MM.1S (cell line): Measurements from ENCODE around the gene PPL.

Experiments
- DNase-seq: peaks from one replicate; pipeline ENCODE4 v3.0.0-alpha.2; 2015
- H2AFZ ChIP-seq: fragments of 300-600 bp; sonication (generic); 2 replicates; pipeline ENCODE4 v1.6.0; 2016; ENCODE audit warnings: antibody characterized with exemption, low read length
- H3F3A ChIP-seq: fragments of 300-600 bp; sonication (generic); 2 replicates; pipeline ENCODE4 v1.6.1; 2016; ENCODE audit warnings: mild to moderate bottlenecking, antibody characterized with exemption, low read length, moderate library complexity, mixed read lengths; ENCODE audit not compliant: insufficient read depth
- H3K27ac ChIP-seq: fragments of 300-600 bp; sonication (generic); 2 replicates; pipeline ENCODE4 v1.5.1; 2016; ENCODE audit warnings: mild to moderate bottlenecking, low read length
- H3K27me3 ChIP-seq: fragments of 300-600 bp; sonication (generic); replicated peaks from 2 replicates; pipeline ENCODE4 v1.6.0; 2016; ENCODE audit warnings: low read length; ENCODE audit not compliant: insufficient read depth
- H3K36me3 ChIP-seq: fragments of 300-600 bp; sonication (generic); replicated peaks from 2 replicates; pipeline ENCODE4 v1.6.1; 2016; ENCODE audit warnings: mild to moderate bottlenecking, low read length, mixed read lengths; ENCODE audit not compliant: insufficient read depth
- H3K4me1 ChIP-seq: fragments of 300-600 bp; sonication (generic); 2 replicates; pipeline ENCODE4 v1.6.1; 2016; ENCODE audit warnings: low read length, mixed read lengths
- H3K4me2 ChIP-seq: fragments of 300-600 bp; sonication (generic); 2 replicates; pipeline ENCODE4 v1.6.0; 2016; ENCODE audit warnings: low read depth, low read length
- H3K4me3 ChIP-seq: fragments of 300-600 bp; sonication (generic); 2 replicates; pipeline ENCODE4 v1.5.1; 2016; ENCODE audit warnings: low read length, mixed read lengths
- H3K79me2 ChIP-seq: fragments of 300-600 bp; sonication (generic); 2 replicates; pipeline ENCODE4 v1.6.1; 2016; ENCODE audit warnings: mixed run types, low read length, mixed read lengths
- H3K9ac ChIP-seq: fragments of 300-600 bp; sonication (generic); 2 replicates; pipeline ENCODE4 v1.6.1; 2016; ENCODE audit warnings: low read length, mixed read lengths
- H3K9me2 ChIP-seq: fragments of 300-600 bp; sonication (generic); replicated peaks from 2 replicates; pipeline ENCODE4 v1.6.1; 2016; ENCODE audit warnings: mild to moderate bottlenecking, low read length, mixed read lengths; ENCODE audit not compliant: insufficient read depth
- H3K9me3 ChIP-seq: fragments of 300-600 bp; sonication (generic); replicated peaks from 2 replicates; pipeline ENCODE4 v1.6.1; 2016; ENCODE audit warnings: mild to moderate bottlenecking, low read length, mixed read lengths; ENCODE audit not compliant: insufficient read depth
- H4K20me1 ChIP-seq: fragments of 300-600 bp; sonication (generic); 2 replicates; pipeline ENCODE4 v1.6.1; 2016; ENCODE audit warnings: mild to moderate bottlenecking, low read length, moderate library complexity, mixed read lengths; ENCODE audit not compliant: insufficient read depth
- CTCF ChIP-seq: fragments of 300-600 bp; sonication (generic); IDR thresholded peaks from 2 replicates; pipeline ENCODE4 v1.5.1; 2016; ENCODE audit warnings: antibody characterized with exemption, low read length, mixed read lengths
- EZH2 ChIP-seq: fragments of 300-600 bp; sonication (generic); optimal IDR thresholded peaks from 2 replicates; pipeline ENCODE3; 2017; ENCODE audit warnings: low read depth, mild to moderate bottlenecking, antibody characterized with exemption, low read length, mixed read lengths
- EZH2phosphoT487 ChIP-seq: fragments of 300-600 bp; sonication (generic); IDR thresholded peaks from 2 replicates; pipeline ENCODE4 v1.6.1; 2018; ENCODE audit warnings: antibody characterized with exemption, low read length

PPL gene

GRCh38 chr16:4928227-4928626 is 8.7 kb downstream of the PPL start:
- no peak overlapping the region for H3K4me3 ChIP-seq
- TF ChIP-seq EZH2 = no peak
- no peak for TF ChIP-seq CTCF
- no peak for TF ChIP-seq EZH2phosphoT487
- H3K79me2 ChIP-seq = no peaks in the 10 kb centered on the region
- H3F3A ChIP-seq = no peaks in the 10 kb centered on the region
- H3K9me2 ChIP-seq = no peaks in the 10 kb centered on the region
- no peak overlapping the region for H3K27ac ChIP-seq
- H3K9me3 ChIP-seq = no peaks in the 10 kb centered on the region; the same call in 1 of the 2 replicates
- H3K9ac ChIP-seq = no peak overlapping the region
- no peak overlapping the region for H2AFZ ChIP-seq
- peaks cover 50% of the 10 kb centered on the region for H3K27me3 ChIP-seq
- DNase-seq = no peak
- H3K36me3 ChIP-seq = no peaks in the 10 kb centered on the region
- H3K4me1 ChIP-seq = no peaks in the 10 kb centered on the region
- H3K4me2 ChIP-seq = no peak overlapping the region
- no peaks in the 10 kb centered on the region for H4K20me1 ChIP-seq

GRCh38 chr16:4927661-4928060 is 9.3 kb downstream of the PPL start:
- Histone ChIP-seq H4K20me1 (no peaks in the 10 kb centered on the region), H3K4me2 (no peak overlapping the region), H3K27me3 (peaks cover 51% of the 10 kb centered on the region), H3K9ac (no peak overlapping the region), H2AFZ (no peak overlapping the region), H3K9me3 (no peaks in the 10 kb centered on the region; the same call in 1 of the 2 replicates), H3K79me2 (no peaks in the 10 kb centered on the region), H3K36me3 (no peaks in the 10 kb centered on the region), H3K9me2 (no peaks in the 10 kb centered on the region), H3K4me1 (no peaks in the 10 kb centered on the region), H3K27ac (no peak overlapping the region), H3F3A (no peaks in the 10 kb centered on the region), H3K4me3 (no peak overlapping the region)
- no peak for DNase-seq
- TF ChIP-seq CTCF = no peak
- TF ChIP-seq EZH2 = no peak
- no peak for TF ChIP-seq EZH2phosphoT487

- Histone ChIP-seq H3K4me2 (no peak overlapping the region), H3K79me2 (no peaks in the 10 kb centered on the region), H3K9ac (no peak overlapping the region), H3K9me2 (no peaks in the 10 kb centered on the region), H3K27ac (no peak overlapping the region), H3F3A (no peaks in the 10 kb centered on the region), H2AFZ (no peak overlapping the region), H3K27me3 (peaks cover 44% of the 10 kb centered on the region), H4K20me1 (no peaks in the 10 kb centered on the region), H3K4me3 (no peak overlapping the region), H3K9me3 (no peaks in the 10 kb centered on the region; the same call in 1 of the 2 replicates), H3K36me3 (no peaks in the 10 kb centered on the region), H3K4me1 (no peaks in the 10 kb centered on the region)
- no peak for DNase-seq
- TF ChIP-seq EZH2phosphoT487 = no peak
- no peak for TF ChIP-seq EZH2
- no peak for TF ChIP-seq CTCF
Observed at GRCh38 chr16:4926928-4927327, 10.0 kb downstream of the PPL start.

- Histone ChIP-seq H3K9me3 (no peaks in the 10 kb centered on the region; the same call in 1 of the 2 replicates), H3K4me1 (no peaks in the 10 kb centered on the region), H3K4me3 (no peak overlapping the region), H3K9ac (no peak overlapping the region), H2AFZ (no peak overlapping the region), H3K79me2 (no peaks in the 10 kb centered on the region), H4K20me1 (no peaks in the 10 kb centered on the region), H3K9me2 (no peaks in the 10 kb centered on the region), H3K27me3 (peaks cover 33% of the 10 kb centered on the region), H3K36me3 (no peaks in the 10 kb centered on the region), H3K4me2 (no peak overlapping the region), H3F3A (no peaks in the 10 kb centered on the region), H3K27ac (no peak overlapping the region)
- DNase-seq = no peak
- TF ChIP-seq CTCF (no peak), EZH2 (no peak), EZH2phosphoT487 (no peak)
Observed at GRCh38 chr16:4925791-4926190, 11.2 kb downstream of the PPL start.
